Activated T-cell treated with anti-CD3 and anti-CD28 coated beads for 24 hours (primary cell): ENCODE data around the gene C22orf42.
"Not testable (repeated sequence)": the region's sequence is repeated elsewhere in the genome, so short reads cannot be mapped to it uniquely, and the experiment has no call there.

Experiments used
- DNase-seq: peaks from one replicate; pipeline ENCODE4 v3.0.0-alpha.2; 2020; ENCODE audit warnings: low read depth

C22orf42 gene

GRCh38 chr22:32134796-32135195, 24.3 kb downstream of the C22orf42 start:
- DNase-seq: not testable (repeated sequence)

GRCh38 chr22:32132783-32133182, 26.3 kb downstream of the C22orf42 start:
- no peak for DNase-seq

GRCh38 chr22:32132126-32132525, 27.0 kb downstream of the C22orf42 start:
- no peak for DNase-seq

- DNase-seq: no peak
These were observed 28.6 kb downstream of the C22orf42 start for GRCh38 chr22:32130464-32130863.

- no peak for DNase-seq
These were observed 31.2 kb downstream of the C22orf42 start for GRCh38 chr22:32127904-32128303.

GRCh38 chr22:32123657-32124056, 35.4 kb downstream of the C22orf42 start:
- DNase-seq: no peak

GRCh38 chr22:32122899-32123298, 36.2 kb downstream of the C22orf42 start:
- no peak for DNase-seq

- no peak for DNase-seq
These were observed 38.5 kb downstream of the C22orf42 start for GRCh38 chr22:32120603-32121002.

GRCh38 chr22:32119568-32120235, 39.4 kb downstream of the C22orf42 start:
- no peak for DNase-seq

- no peak for DNase-seq
These were observed 46.7 kb downstream of the C22orf42 start for GRCh38 chr22:32112380-32112779.

- DNase-seq: no peak
These were observed 52.2 kb downstream of the C22orf42 start for GRCh38 chr22:32106930-32107329.

- no peak for DNase-seq
These were observed 55.3 kb downstream of the C22orf42 start for GRCh38 chr22:32103658-32104315.

- DNase-seq: no peak
These were observed 58.4 kb downstream of the C22orf42 start for GRCh38 chr22:32100711-32101110.
